ENCODE measurements around the gene AP3S2. TPM values are rescaled to one million over a fixed set of nuclear protein-coding genes. Genes with fewer than 3 reads are reported as not detected.
"Not testable (repeated sequence)": the region's sequence is repeated elsewhere in the genome, so short reads cannot be mapped to it uniquely, and the experiment has no call there.

Gene AP3S2
- total RNA-seq, 1 donor from 2014 or later = 20.6 TPM

DNA sequence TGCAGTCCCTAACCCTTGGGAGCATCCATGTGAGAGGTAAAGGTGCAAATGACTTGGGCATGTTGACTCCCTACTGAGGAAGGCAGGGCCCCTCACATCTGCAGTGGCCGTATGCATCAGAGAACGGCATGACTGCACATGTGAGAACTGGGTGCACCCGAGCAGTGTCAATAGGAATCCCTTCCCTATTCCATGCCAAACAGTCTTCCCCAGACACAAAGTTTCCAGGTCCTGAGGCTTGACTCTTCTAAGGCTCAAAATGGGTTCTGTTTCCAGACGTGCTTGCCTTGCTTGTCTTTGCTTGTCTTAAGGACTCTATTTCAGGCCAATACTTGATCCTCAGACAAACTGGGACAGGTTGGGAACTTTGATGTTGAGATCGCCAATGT is 58.6 kb downstream of the AP3S2 start:
- H3K27ac Mint-ChIP-seq = no peak overlapping the region
- H3K4me1 Mint-ChIP-seq (ENCODE audit: low read depth) = no peaks in the 10 kb centered on the region
- H3K4me3 Mint-ChIP-seq (ENCODE audit: low read depth) = no peak overlapping the region
- H3K36me3 Mint-ChIP-seq (ENCODE audit: low read depth) = peaks cover 25% of the 10 kb centered on the region
- no peaks in the 10 kb centered on the region for H3K9me3 Mint-ChIP-seq
- DNase-seq (ENCODE audit: low spot score) = no peak
- intact Hi-C loops (cut with micrococcal nuclease) = no loop called here
- H3K27me3 Mint-ChIP-seq (ENCODE audit: low read depth) = no peaks in the 10 kb centered on the region

DNA sequence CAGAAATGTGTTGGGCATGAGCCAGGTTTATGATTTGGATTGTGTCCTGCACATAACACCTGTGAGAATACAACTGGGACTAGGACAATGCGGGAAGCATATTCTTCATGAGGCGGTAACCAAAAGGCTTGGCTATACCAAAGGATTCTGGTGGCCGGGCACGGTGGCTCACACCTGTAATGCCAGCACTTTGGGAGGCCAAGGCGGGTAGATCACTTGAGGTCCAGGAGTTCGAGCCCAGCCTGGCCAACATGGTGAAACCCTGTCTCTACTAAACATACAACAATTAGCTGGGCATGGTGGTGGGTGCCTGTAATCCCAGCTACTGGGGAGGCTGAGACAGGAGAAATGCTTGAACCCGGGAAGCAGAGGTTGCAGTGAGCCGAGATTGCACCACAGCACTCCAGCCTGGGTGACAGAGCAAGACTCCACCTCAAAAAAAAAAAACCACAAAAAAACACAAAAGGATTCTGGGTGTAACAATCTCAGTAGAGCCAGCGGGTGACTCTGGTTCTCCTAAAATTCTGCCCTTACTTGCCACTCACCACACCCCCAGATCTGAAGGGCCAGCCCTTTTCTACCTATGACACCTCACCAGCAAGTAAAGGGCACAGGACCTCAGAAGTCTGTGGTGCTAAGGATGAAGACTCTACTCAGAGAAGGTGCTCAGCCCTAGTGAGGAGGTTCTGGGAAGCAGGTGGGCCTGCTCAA is 59.2 kb downstream of the AP3S2 start:
- intact Hi-C loops (cut with micrococcal nuclease); H3K4me3 Mint-ChIP-seq (ENCODE audit: low read depth); DNase-seq (ENCODE audit: low spot score); H3K4me1 Mint-ChIP-seq (ENCODE audit: low read depth); H3K27me3 Mint-ChIP-seq (ENCODE audit: low read depth); H3K9me3 Mint-ChIP-seq; H3K27ac Mint-ChIP-seq: not testable (repeated sequence)
- peaks cover 25% of the 10 kb centered on the region for H3K36me3 Mint-ChIP-seq (ENCODE audit: low read depth)

DNA sequence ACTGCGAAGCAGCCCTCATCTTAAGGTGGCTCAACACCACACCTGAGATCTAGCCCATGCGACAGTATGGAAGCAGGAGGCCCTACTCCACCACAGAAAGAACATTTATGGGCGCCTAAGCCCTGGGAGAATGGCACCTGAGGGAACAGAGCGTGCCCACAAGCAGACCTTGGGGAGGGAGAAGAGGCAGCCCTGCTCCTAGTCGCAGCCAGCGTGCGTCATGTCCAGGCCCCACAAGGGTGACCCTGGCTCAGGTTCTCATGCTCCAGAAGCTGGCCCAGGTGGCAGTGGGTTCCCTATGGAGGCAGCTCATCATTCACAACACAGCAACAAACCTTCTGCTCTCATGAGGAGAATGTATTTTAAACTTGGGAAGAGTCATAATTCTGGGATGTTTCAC is 59.8 kb downstream of the AP3S2 start:
- no peak overlapping the region for H3K4me3 Mint-ChIP-seq (ENCODE audit: low read depth)
- H3K27ac Mint-ChIP-seq = no peak overlapping the region
- H3K27me3 Mint-ChIP-seq (ENCODE audit: low read depth) = no peaks in the 10 kb centered on the region
- H3K4me1 Mint-ChIP-seq (ENCODE audit: low read depth) = no peaks in the 10 kb centered on the region
- no peak for DNase-seq (ENCODE audit: low spot score)
- H3K36me3 Mint-ChIP-seq (ENCODE audit: low read depth) = peaks cover 25% of the 10 kb centered on the region
- no peaks in the 10 kb centered on the region for H3K9me3 Mint-ChIP-seq
- intact Hi-C loops (cut with micrococcal nuclease) = no loop called here

DNA sequence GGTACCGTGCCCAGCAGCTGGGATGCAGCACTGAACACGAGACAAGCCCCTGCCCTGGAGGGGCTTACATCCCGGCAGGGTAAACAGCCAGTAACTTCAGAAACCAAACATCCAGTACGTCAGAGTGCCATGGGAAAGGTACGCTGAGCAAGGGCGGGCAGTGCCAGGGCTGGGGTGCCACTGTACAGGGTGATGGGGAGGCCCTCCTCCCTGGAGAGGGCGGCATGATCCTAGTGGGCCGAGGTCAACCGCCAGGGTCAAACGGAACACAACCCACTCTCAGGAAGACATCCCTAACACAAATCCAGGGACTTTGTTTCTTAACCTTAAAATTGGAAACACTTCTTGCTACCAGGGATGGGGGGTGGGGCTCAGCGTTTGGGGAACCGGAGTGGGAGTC is 63.2 kb downstream of the AP3S2 start:
- no peak for DNase-seq (ENCODE audit: low spot score)
- Mint-ChIP-seq H3K4me1 (ENCODE audit: low read depth) (no peaks in the 10 kb centered on the region), H3K9me3 (no peaks in the 10 kb centered on the region), H3K4me3 (ENCODE audit: low read depth) (no peak overlapping the region), H3K27me3 (ENCODE audit: low read depth) (no peaks in the 10 kb centered on the region), H3K27ac (no peak overlapping the region), H3K36me3 (ENCODE audit: low read depth) (peaks cover 19% of the 10 kb centered on the region)
- intact Hi-C loops (cut with micrococcal nuclease) = no loop called here

DNA sequence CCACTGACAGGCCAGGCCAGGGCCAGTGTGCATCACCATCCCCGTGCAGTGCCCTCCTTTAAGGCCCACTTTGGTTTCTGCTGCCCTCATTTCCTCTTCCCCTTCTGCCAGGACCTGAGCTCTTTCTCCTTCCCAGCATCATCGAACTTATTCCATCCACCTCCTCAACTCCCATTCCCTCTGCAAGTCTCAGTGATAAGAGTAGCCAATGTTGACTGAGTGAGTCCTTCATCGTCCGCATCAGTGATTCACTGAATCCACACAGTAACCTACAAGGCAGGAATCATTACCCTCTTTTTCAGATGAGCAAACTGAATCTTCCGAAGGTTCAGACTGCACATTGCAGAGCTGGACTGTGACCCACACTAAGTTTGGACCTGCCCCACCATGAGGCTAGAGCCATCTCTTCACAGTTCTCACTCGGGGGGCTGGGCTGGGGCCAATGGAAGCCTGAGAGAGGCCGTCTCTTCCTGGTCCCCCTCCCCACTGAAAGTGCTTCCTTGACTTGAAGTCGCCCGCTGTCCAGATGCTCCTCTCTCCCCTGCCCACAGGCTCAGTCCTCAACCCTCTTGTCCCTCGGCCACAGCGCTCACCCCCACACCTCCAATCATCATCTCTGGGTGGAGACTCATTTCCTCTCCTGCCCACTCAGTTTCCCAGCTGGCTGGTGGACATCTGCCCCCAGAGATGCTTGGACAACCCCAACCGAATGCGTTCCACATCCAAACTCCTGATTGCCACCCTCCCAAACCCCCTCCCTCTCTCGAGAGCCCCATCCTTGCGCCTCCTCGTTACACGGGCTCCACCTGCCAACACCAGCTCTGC is 64.0 kb downstream of the AP3S2 start:
- Mint-ChIP-seq H3K27ac (no peak overlapping the region), H3K9me3 (no peaks in the 10 kb centered on the region), H3K4me3 (ENCODE audit: low read depth) (no peak overlapping the region), H3K27me3 (ENCODE audit: low read depth) (no peaks in the 10 kb centered on the region), H3K4me1 (ENCODE audit: low read depth) (no peaks in the 10 kb centered on the region), H3K36me3 (ENCODE audit: low read depth) (peaks cover 12% of the 10 kb centered on the region)
- no peak for DNase-seq (ENCODE audit: low spot score)
- intact Hi-C loops (cut with micrococcal nuclease) = no loop called here

DNA sequence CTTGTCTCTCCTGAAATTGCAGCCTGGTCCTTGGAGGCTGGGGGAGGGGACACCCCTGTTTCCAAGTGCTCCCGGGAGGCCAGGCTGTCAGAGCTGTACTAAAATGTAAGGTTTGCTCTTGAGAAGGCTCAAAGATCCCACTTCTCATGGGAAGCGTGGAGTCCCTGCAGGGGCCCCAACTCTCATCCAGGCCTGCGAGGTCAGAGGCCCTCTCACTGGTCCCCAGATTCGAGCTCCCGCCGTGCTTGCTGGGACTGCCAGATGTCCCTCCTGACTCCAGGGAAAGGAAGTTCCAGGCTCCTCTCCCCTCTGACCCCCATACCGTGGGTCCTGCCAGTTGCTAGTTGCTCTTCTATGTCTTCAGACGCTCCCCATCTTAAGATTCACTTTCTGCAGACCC is 64.6 kb downstream of the AP3S2 start:
- no peaks in the 10 kb centered on the region for H3K27me3 Mint-ChIP-seq (ENCODE audit: low read depth)
- intact Hi-C loops (cut with micrococcal nuclease) = no loop called here
- no peak overlapping the region for H3K4me3 Mint-ChIP-seq (ENCODE audit: low read depth)
- H3K27ac Mint-ChIP-seq = no peak overlapping the region
- H3K4me1 Mint-ChIP-seq (ENCODE audit: low read depth) = no peaks in the 10 kb centered on the region
- no peak for DNase-seq (ENCODE audit: low spot score)
- peaks cover 8% of the 10 kb centered on the region for H3K36me3 Mint-ChIP-seq (ENCODE audit: low read depth)
- no peaks in the 10 kb centered on the region for H3K9me3 Mint-ChIP-seq

DNA sequence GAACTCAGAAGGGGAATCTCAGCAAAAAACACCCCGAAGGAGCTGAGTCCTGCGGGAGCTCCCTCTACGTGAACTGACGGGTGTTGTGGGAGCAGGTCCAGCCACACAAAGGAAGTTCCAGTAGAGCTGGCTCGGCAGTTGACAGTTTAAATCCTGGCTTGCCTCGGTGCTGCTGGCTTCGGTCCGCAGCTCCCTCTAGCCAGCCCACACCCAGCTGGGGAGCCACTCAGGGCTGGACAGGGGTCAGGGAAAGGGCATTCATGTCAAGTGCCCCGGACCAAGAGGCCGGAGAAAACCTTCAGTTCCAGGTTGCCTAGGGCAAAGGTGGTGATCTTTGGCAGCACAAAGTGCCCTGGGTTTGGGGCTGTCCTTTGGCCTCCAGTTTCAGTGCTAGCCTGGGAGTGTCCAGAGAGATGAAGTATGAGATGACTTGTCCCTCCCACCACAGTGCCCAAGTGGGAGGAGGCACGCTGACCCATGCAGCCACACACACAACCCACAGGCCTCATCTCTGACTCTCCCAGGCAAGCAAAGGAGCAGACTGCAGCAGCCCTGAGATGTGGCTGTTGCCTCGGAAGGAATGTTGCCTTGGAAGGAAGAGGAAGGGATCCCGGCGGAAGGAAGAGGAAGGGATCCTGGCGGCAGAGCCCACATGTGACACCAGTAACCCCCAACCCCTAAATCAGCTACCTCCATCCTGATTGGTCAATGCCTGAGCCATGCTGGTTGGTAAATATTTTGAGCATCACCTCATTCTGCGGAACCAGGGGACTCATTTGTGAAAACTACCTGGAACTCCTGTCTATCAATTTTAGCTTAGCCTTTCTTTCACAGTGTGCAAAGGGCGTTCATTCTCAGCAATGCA is 65.3 kb downstream of the AP3S2 start:
- Mint-ChIP-seq H3K4me3 (ENCODE audit: low read depth) (no peak overlapping the region), H3K27ac (no peak overlapping the region)

DNA sequence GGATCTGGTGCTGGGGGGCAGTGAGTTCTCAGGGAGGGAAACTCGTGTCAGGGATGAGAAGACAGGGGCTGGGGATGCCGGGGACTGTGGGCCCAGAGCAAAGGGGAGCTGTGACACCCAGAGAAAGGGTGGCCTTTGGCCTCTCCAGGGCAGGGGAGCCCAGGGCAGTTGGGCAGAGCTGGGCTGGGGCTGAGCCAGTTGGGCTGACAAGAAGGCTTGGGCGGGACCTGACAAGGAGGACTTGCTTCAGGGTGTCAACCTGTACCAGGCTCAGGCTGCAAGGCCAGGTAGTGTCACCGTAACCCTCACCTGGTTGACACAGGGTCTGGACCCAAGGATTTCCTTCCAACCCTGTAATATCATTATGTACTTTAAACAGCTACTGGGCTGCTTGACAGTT is 66.0 kb downstream of the AP3S2 start:
- no peaks in the 10 kb centered on the region for H3K4me1 Mint-ChIP-seq (ENCODE audit: low read depth)
- intact Hi-C loops (cut with micrococcal nuclease) = no loop called here
- H3K27ac Mint-ChIP-seq = no peak overlapping the region
- H3K27me3 Mint-ChIP-seq (ENCODE audit: low read depth) = no peaks in the 10 kb centered on the region
- H3K36me3 Mint-ChIP-seq (ENCODE audit: low read depth) = no peaks in the 10 kb centered on the region
- H3K4me3 Mint-ChIP-seq (ENCODE audit: low read depth) = no peak overlapping the region
- DNase-seq (ENCODE audit: low spot score) = no peak
- no peaks in the 10 kb centered on the region for H3K9me3 Mint-ChIP-seq

More for the DNA sequence above, 65.3 kb downstream of the AP3S2 start:
- no peaks in the 10 kb centered on the region for H3K4me1 Mint-ChIP-seq (ENCODE audit: low read depth)
- no peaks in the 10 kb centered on the region for H3K9me3 Mint-ChIP-seq
- intact Hi-C loops (cut with micrococcal nuclease) = no loop called here
- no peaks in the 10 kb centered on the region for H3K27me3 Mint-ChIP-seq (ENCODE audit: low read depth)
- DNase-seq (ENCODE audit: low spot score) = no peak
- H3K36me3 Mint-ChIP-seq (ENCODE audit: low read depth) = peaks cover 1% of the 10 kb centered on the region

DNA sequence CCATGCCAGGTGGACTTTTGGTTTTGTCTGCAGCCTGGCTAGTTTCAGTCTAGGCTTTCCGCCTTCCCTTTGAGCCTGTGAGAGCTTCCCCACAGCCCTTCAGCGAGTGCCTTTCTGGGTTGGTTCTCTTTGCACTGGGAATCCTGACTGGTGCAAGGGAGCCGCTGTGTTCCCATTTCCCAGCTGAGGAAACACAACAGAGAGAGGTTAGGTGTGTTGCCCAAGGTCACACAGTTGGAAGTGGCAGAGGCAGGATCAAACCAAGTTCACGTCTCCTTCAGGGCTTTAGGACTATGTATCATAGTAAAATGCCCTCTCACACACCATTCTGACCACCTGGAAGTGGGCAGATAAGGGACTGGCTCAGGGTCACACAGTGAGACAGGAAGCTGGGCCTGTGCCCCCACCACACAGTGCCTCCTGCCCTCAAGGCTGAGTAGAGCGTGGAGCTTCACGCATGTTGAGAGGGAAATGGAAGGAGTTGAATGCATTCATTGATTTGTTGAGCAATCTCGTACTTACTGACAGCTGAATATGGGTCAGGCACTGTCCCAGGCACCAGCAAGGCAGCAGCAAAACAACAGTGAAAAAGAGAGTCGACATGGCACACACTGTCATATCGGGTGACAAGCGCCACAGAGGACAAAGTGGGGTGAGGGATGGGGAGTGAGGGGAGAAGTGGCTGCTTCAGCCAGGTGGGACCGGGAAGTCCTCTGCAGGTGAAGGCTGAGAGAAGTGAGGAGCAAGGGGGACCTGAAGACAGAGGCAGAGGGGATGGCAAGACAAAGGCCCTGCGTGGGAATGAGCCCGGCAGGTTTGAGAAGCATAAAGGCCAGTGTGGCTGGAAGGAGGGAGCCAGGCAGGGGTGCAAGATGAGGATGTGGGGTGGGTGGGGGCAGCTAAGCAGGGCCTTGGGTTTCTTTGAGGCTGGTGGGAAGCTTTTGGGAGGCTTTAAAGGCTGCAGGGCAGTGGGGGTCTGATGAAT is 66.8 kb downstream of the AP3S2 start:
- Mint-ChIP-seq H3K36me3 (ENCODE audit: low read depth) (no peaks in the 10 kb centered on the region), H3K9me3 (no peaks in the 10 kb centered on the region), H3K27me3 (ENCODE audit: low read depth) (peaks cover 4% of the 10 kb centered on the region), H3K4me1 (ENCODE audit: low read depth) (no peaks in the 10 kb centered on the region), H3K4me3 (ENCODE audit: low read depth) (no peak overlapping the region), H3K27ac (no peak overlapping the region)
- no peak for DNase-seq (ENCODE audit: low spot score)
- intact Hi-C loops (cut with micrococcal nuclease) = no loop called here

DNA sequence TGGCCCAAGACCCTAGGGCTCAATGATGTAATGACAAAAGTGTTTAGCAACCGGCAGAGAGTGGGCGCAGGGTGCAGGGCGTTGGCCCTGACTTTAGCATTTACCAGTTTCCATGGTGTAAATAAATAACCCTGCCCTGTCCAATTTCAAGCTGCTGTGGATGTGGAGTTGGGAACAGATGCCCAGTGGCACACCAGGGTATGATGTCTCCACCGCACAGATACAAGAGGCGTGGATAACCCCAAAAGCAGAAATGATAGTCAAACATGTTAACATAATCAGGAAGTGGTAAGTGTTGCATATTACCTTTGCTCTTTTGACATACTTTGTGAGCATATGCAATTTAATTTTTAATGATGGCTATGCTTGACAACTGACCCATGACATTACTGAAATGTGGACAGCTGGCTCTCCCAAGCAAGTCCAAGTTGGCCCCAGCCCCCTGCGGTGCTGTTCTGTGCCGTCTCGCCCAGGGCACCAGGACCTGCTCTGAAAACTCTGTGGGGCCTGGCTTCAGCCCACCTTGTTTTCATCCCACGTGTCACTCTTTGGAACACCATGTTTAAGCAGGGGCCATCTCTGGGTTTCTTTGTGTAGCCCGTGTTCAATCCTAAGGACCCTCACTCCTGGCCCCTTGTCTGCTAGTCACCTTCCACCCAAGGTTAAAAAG is 68.4 kb downstream of the AP3S2 start:
- peaks cover 10% of the 10 kb centered on the region for H3K27me3 Mint-ChIP-seq (ENCODE audit: low read depth)
- H3K27ac Mint-ChIP-seq = no peak overlapping the region
- H3K9me3 Mint-ChIP-seq = no peaks in the 10 kb centered on the region
- H3K4me3 Mint-ChIP-seq (ENCODE audit: low read depth) = no peak overlapping the region
- H3K36me3 Mint-ChIP-seq (ENCODE audit: low read depth) = no peaks in the 10 kb centered on the region
- DNase-seq (ENCODE audit: low spot score) = no peak
- peaks cover 8% of the 10 kb centered on the region for H3K4me1 Mint-ChIP-seq (ENCODE audit: low read depth)
- intact Hi-C loops (cut with micrococcal nuclease) = no loop called here

DNA sequence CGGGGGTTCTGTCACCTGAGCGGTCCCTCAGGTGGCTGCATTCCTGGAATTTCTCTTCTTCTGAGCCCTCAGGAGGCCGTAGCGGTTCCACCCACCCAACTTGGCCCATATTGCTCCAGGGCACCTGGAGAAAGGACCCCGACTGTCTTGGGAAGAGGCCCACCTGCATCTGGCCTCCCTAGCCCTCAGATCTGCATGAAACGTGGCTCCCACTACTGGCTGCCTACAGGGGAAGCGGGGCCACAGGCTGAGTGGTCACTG is 69.3 kb downstream of the AP3S2 start:
- H3K4me1 Mint-ChIP-seq (ENCODE audit: low read depth) = peaks cover 8% of the 10 kb centered on the region
- H3K4me3 Mint-ChIP-seq (ENCODE audit: low read depth) = no peak overlapping the region
- no peak for DNase-seq (ENCODE audit: low spot score)
- intact Hi-C loops (cut with micrococcal nuclease) = no loop called here
- H3K27me3 Mint-ChIP-seq (ENCODE audit: low read depth) = peaks cover 10% of the 10 kb centered on the region
- H3K36me3 Mint-ChIP-seq (ENCODE audit: low read depth) = no peaks in the 10 kb centered on the region
- no peak overlapping the region for H3K27ac Mint-ChIP-seq
- no peaks in the 10 kb centered on the region for H3K9me3 Mint-ChIP-seq

All from activated T-helper 2 cell treated with anti-CD3 and anti-CD28 coated beads, Interferon-gamma antibody, Interleukin-2, Interleukin-4, amounts not matched to agents 10 μg/mL and 5 μg/mL and 100 μg/mL, durations not matched to agents 14 hours and 24 hours and 36 hours (primary cell).